HG03432 (cell line): ENCODE results near the gene SKAP1.
"Not testable (repeated sequence)": the region's sequence is repeated elsewhere in the genome, so short reads cannot be mapped to it uniquely, and the experiment has no call there.

Experiments
- ATAC-seq: cut with Tn5 transposase; IDR thresholded peaks from one replicate; pipeline ENCODE4 v1.9.1; 2021; ENCODE audit warnings: mild to moderate bottlenecking, moderate library complexity; ENCODE audit not compliant: unreplicated experiment

SKAP1 gene

GRCh38 chr17:48416971-48417370 lies 13.0 kb downstream of the SKAP1 start:
- no peak for ATAC-seq

GRCh38 chr17:48413613-48414405 lies 16.2 kb downstream of the SKAP1 start:
- no peak for ATAC-seq

- ATAC-seq: no peak
Measured at GRCh38 chr17:48412841-48413240, 17.2 kb downstream of the SKAP1 start.

GRCh38 chr17:48410821-48411220 lies 19.2 kb downstream of the SKAP1 start:
- not testable (repeated sequence) for ATAC-seq

- no peak for ATAC-seq
Measured at GRCh38 chr17:48409607-48410006, 20.4 kb downstream of the SKAP1 start.

GRCh38 chr17:48406936-48407567 lies 23.0 kb downstream of the SKAP1 start:
- no peak for ATAC-seq

- no peak for ATAC-seq
Measured at GRCh38 chr17:48394821-48395220, 35.2 kb downstream of the SKAP1 start.

GRCh38 chr17:48393283-48393682 lies 36.7 kb downstream of the SKAP1 start:
- ATAC-seq: no peak

- no peak for ATAC-seq
Measured at GRCh38 chr17:48392857-48393256, 37.2 kb downstream of the SKAP1 start.

GRCh38 chr17:48391444-48391843 lies 38.6 kb downstream of the SKAP1 start:
- no peak for ATAC-seq

- ATAC-seq: no peak
Measured at GRCh38 chr17:48389903-48390302, 40.1 kb downstream of the SKAP1 start.

GRCh38 chr17:48388955-48389743 lies 40.9 kb downstream of the SKAP1 start:
- ATAC-seq: no peak

GRCh38 chr17:48386826-48387225 lies 43.2 kb downstream of the SKAP1 start:
- ATAC-seq: no peak

- ATAC-seq: no peak
Measured at GRCh38 chr17:48385319-48385718, 44.7 kb downstream of the SKAP1 start.

GRCh38 chr17:48384164-48384563 lies 45.9 kb downstream of the SKAP1 start:
- no peak for ATAC-seq

GRCh38 chr17:48382989-48383388 lies 47.0 kb downstream of the SKAP1 start:
- no peak for ATAC-seq

- ATAC-seq: no peak
Measured at GRCh38 chr17:48378708-48379392, 51.2 kb downstream of the SKAP1 start.

GRCh38 chr17:48378238-48378637 lies 51.8 kb downstream of the SKAP1 start:
- no peak for ATAC-seq

GRCh38 chr17:48376682-48377325 lies 53.2 kb downstream of the SKAP1 start:
- no peak for ATAC-seq

- no peak for ATAC-seq
Measured at GRCh38 chr17:48375356-48375755, 54.7 kb downstream of the SKAP1 start.
